H7 (cell line): ENCODE measurements around the gene CCDC146. TPM values are rescaled to one million over a fixed set of nuclear protein-coding genes. Genes with fewer than 3 reads are reported as not detected.
"Not testable (repeated sequence)": the region's sequence is repeated elsewhere in the genome, so short reads cannot be mapped to it uniquely, and the experiment has no call there.

Experiments
- DNase-seq: peaks from one replicate; pipeline ENCODE4 v3.0.0; 2012
- H3K27me3 ChIP-seq: 2 replicates; pipeline ENCODE4 v1.6.0; 2011; ENCODE audit warnings: mild to moderate bottlenecking, low read length; ENCODE audit not compliant: control insufficient read depth, insufficient read depth
- H3K36me3 ChIP-seq: replicated peaks from 2 replicates; pipeline ENCODE4 v1.5.1; 2011; ENCODE audit warnings: low read length; ENCODE audit not compliant: control insufficient read depth, insufficient read depth
- H3K4me3 ChIP-seq: 2 replicates; pipeline ENCODE4 v1.5.1; 2011; ENCODE audit warnings: low read depth, mild to moderate bottlenecking, control low read depth, low read length, moderate library complexity; ENCODE audit not compliant: insufficient read depth
- total RNA-seq: library from RNA; depleted of rRNA; stranded (reverse); fragments of >200 nt; shearing (Covaris generic); gene quantifications from 2 replicates; pipeline ENCODE4 v1.2.3, GENCODE V29; 2014

The CCDC146 gene
- total RNA-seq, 1 experiment from 2014 or later: 2.3 TPM

GRCh38 chr7:77326131-77326530, 203.7 kb downstream of the CCDC146 start:
- no peaks in the 10 kb centered on the region for H3K36me3 ChIP-seq
- H3K4me3 ChIP-seq: no peak overlapping the region
- DNase-seq: no peak
- no peaks in the 10 kb centered on the region for H3K27me3 ChIP-seq

GRCh38 chr7:77327067-77327931, 204.9 kb downstream of the CCDC146 start:
- DNase-seq: no peak
- H3K36me3 ChIP-seq: no peaks in the 10 kb centered on the region
- H3K4me3 ChIP-seq: no peak overlapping the region
- no peaks in the 10 kb centered on the region for H3K27me3 ChIP-seq

- H3K27me3 ChIP-seq: no peaks in the 10 kb centered on the region
- no peak overlapping the region for H3K4me3 ChIP-seq
- DNase-seq: no peak
- no peaks in the 10 kb centered on the region for H3K36me3 ChIP-seq
Observed at GRCh38 chr7:77327932-77328628, 205.7 kb downstream of the CCDC146 start.

GRCh38 chr7:77328669-77329068, 206.3 kb downstream of the CCDC146 start:
- Histone ChIP-seq H3K36me3 (no peaks in the 10 kb centered on the region), H3K27me3 (no peaks in the 10 kb centered on the region), H3K4me3 (no peak overlapping the region)
- DNase-seq: no peak

GRCh38 chr7:77329466-77330168, 207.2 kb downstream of the CCDC146 start:
- H3K27me3 ChIP-seq: no peaks in the 10 kb centered on the region
- DNase-seq: no peak

DNA sequence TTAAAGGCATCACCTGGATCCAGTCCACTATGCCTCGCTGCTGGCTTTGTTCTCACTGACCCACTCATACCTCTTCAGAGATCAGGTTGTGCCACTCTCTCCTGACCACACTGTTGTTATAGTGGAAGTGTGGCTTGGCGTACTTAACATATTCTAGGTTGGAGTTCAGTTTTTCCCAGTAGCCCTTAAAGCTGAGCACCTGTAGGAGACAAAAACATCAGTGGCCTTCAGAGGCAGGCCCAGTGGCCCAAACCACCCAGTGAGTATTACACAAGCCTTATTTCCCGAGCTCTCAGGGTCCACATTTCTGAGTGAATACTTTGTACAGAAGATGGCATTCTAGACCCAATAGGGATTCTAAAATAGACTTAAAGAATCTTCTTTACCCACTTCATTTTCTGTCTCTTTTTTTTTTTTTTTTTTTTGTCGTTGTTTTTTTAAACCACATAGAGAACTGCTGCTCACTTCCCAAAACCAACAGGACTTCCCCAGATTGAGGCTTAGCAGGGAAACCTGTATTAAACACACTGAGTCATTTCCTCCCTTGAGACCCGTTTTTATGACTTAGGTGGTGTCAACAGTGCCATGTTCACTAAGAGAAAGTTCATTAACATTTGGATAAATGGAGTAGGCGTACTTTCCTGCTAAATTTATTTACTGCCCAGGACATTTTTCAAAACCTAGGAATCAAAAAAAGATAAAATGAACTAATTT, 207.9 kb downstream of the CCDC146 start:
- Histone ChIP-seq H3K36me3 (no peaks in the 10 kb centered on the region), H3K27me3 (no peaks in the 10 kb centered on the region), H3K4me3 (no peak overlapping the region)
- DNase-seq: no peak

More at GRCh38 chr7:77329466-77330168, 207.2 kb downstream of the CCDC146 start:
- Histone ChIP-seq H3K4me3 (no peak overlapping the region), H3K36me3 (no peaks in the 10 kb centered on the region)

DNA sequence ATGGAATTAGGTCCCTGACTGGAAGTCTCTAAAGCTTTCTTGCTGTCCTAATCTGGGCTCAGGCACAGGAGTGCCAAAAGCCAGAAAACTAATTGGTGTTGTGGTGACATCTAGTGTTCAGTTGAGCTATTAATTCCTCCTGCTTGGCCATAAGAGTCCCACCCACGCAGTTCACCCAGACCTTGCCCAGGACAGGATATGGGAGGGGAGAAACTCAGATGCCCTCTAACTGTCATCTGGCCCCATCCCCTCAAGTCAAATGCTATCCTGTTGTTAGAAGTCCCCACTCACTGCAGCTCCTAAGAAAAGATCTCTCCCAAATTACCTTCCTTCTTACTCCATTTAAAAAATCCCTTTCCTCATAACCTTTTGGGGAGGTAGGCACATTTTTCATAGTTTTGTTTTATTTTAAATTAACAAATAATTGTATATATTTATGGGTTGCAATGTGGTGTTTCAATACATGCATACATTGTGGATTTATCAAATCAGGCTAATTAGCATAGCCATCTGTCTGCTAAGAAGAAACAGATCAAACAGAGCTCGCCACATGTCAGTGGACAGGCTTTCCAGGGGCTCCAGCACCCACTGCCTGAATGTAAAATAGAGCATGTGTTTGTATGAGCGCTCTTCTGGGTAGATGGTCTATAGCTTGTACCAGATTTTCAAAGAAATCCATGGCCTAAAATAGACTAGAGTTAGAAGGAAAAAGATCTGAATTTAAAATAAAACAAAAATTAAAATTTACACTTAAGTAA, 209.7 kb downstream of the CCDC146 start:
- Histone ChIP-seq H3K4me3 (no peak overlapping the region), H3K36me3 (no peaks in the 10 kb centered on the region), H3K27me3 (no peaks in the 10 kb centered on the region)
- DNase-seq: peak; percentile 70

GRCh38 chr7:77334039-77334438, 211.6 kb downstream of the CCDC146 start:
- DNase-seq, H3K36me3 ChIP-seq, H3K4me3 ChIP-seq, H3K27me3 ChIP-seq: not testable (repeated sequence)

GRCh38 chr7:77335581-77335980, 213.2 kb downstream of the CCDC146 start:
- Histone ChIP-seq H3K27me3 (no peaks in the 10 kb centered on the region), H3K36me3 (no peaks in the 10 kb centered on the region), H3K4me3 (no peak overlapping the region)
- DNase-seq: no peak

DNA sequence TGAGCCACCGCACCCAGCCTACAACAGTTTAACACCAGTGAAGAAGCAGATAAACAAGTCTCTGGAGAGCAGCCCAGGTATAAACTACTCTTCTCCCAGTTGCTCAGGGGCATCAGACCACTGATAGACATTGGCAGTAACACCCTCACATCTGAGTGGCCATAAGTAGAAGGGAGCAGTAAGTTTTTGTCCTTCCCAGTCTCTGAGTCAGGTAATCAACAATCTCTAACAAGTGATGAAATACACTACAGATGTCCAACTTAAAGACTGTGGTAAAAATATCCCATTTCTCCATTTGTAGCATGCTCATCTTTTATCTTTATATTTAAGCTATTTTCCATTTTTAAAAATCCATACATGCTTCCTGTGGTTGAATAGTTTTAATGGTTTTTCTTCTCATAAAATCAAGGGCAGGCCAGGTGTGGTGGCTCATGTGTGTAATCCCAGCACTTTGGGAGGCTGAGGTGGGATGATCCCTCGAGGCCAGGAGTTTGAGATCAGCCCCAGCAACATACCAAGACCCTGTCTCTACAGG, 215.1 kb downstream of the CCDC146 start:
- Histone ChIP-seq H3K36me3 (no peaks in the 10 kb centered on the region), H3K27me3 (no peaks in the 10 kb centered on the region), H3K4me3 (no peak overlapping the region)
- no peak for DNase-seq

DNA sequence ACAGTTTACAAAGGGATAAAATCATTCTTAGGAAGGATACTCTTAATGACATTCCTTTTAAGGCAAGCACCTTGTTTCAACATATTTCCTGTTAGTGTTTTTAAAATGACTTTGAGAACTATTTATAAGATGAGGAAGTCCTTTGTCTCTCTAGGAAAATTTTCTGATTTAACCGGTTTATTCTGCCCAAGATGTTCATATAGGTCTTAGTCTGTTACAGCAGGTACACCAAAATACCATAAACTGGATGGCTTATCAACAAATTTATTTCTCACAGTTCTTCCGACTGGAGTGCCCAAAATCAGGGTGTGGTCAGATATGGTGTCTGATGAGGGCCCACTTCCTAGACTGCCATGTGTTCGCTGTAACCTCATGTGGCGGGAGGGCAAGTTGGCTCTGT, 215.8 kb downstream of the CCDC146 start:
- Histone ChIP-seq H3K4me3 (no peak overlapping the region), H3K27me3 (no peaks in the 10 kb centered on the region), H3K36me3 (no peaks in the 10 kb centered on the region)
- no peak for DNase-seq

- DNase-seq: no peak
- Histone ChIP-seq H3K36me3 (no peaks in the 10 kb centered on the region), H3K4me3 (no peak overlapping the region), H3K27me3 (no peaks in the 10 kb centered on the region)
Observed at GRCh38 chr7:77338883-77339629, 216.6 kb downstream of the CCDC146 start.

DNA sequence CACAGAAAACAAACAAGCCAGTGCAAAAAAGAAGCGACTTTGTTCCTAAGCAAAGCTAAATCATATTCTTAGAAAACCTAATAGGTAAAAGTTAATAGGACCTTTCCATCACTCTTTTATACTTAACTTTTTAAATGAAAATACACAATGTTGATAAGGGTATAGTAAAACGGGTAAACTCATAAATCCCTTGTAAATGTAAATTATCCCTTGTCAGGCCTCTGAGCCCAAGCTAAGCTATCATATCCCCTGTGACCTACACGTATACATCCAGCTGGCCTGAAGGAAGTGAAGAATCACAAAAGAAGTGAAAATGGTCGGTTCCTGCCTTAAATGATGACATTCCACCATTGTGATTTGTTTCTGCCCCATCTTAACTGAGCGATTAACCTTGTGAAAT, 217.3 kb downstream of the CCDC146 start:
- Histone ChIP-seq H3K36me3 (no peaks in the 10 kb centered on the region), H3K27me3 (no peaks in the 10 kb centered on the region), H3K4me3 (no peak overlapping the region)
- no peak for DNase-seq
